WI38 (cell line): ENCODE data around the gene CREBBP.

ENCODE experiments used
- H3K4me3 ChIP-seq: 2 replicates; pipeline ENCODE4 v1.5.1; 2011; ENCODE audit warnings: low read depth, mild to moderate bottlenecking, control low read depth, low read length
- TF ChIP-seq, protein P1 (sequence below): IDR thresholded peaks from 2 replicates; pipeline ENCODE4 v1.5.1; 2012; ENCODE audit warnings: low read depth, mild to moderate bottlenecking, control low read depth, low read length

The CREBBP gene

DNA sequence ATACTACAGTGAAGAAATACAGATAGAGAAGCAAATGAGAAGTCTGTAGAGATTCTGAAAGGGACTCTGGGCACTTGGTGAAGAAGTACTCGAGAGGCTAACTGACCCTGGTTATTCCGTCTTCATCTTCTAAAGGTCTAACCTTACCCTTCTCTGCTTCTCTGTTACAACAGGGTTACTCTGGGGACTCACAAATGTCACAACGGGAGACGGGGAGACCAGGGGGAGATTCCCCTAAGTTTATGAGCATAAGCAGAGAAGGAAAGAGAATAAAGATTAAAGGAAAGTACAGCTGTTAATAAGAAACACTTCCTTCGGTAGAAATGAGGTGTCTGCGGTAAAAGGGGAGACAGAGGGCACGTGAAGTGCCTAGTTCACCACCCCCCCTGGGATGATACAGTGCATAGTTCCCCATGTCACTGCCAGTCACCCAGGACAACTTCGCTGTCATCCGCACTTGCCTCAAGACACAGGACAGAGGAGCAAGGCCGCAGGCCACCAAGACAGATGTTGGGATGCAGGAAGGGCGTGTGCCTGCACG lies 88.0 kb downstream of the CREBBP start:
- no peak overlapping the region for H3K4me3 ChIP-seq
- TF ChIP-seq, protein P1, sequence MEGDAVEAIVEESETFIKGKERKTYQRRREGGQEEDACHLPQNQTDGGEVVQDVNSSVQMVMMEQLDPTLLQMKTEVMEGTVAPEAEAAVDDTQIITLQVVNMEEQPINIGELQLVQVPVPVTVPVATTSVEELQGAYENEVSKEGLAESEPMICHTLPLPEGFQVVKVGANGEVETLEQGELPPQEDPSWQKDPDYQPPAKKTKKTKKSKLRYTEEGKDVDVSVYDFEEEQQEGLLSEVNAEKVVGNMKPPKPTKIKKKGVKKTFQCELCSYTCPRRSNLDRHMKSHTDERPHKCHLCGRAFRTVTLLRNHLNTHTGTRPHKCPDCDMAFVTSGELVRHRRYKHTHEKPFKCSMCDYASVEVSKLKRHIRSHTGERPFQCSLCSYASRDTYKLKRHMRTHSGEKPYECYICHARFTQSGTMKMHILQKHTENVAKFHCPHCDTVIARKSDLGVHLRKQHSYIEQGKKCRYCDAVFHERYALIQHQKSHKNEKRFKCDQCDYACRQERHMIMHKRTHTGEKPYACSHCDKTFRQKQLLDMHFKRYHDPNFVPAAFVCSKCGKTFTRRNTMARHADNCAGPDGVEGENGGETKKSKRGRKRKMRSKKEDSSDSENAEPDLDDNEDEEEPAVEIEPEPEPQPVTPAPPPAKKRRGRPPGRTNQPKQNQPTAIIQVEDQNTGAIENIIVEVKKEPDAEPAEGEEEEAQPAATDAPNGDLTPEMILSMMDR, result no peak

DNA sequence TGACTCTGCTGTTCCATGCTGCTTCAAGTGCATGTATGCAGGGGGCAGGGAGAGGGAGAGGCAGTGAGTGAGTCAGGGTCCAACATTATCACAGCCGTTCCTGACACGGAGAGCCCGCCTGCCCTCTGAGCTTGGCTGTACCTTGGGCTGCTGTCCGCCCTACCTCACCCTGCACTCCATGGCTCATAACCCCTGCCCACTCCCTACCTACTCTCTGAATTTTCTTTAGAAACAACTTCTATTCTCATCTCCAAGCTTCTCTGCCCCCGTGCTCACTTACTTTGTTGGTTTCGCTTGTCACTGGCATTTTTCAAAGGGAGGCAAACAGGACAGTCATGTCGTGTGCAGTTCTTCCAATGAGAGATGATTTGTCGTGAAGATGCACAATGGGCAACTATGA lies 88.8 kb downstream of the CREBBP start:
- TF ChIP-seq, protein P1, result no peak
- no peak overlapping the region for H3K4me3 ChIP-seq

DNA sequence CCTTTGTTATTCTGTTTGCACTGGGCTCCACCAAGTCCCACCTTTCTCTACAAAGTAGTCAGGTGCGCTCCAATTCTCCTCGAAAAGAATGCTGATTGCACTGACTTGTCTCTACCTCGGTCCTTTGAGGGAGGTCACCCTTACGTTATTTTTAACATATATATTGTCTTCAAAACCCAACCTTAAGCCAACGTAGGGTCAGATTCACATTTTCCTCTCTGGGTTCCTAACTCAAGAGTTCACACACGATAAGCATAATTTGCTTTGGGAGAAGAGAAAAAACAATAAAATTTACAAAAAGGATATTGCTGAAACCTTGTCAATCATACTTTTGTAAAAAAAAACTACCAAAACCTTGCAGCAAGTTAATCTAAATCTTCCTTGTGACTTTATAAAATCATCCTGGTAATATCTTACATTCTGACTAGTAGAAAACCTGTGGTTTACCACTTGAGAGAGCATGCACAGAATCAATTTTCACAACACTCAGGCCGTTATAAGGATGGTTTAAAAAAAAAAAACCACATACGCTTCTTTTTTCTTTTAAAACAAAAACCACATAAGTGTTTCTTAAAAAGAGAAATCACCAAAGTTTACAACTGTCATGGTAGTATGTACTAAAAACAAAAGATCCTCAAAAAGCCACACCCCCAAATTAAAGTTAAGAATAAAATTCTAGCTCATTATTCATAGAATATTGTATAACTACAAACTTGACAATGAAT lies 91.0 kb downstream of the CREBBP start:
- TF ChIP-seq, protein P1, result no peak

DNA sequence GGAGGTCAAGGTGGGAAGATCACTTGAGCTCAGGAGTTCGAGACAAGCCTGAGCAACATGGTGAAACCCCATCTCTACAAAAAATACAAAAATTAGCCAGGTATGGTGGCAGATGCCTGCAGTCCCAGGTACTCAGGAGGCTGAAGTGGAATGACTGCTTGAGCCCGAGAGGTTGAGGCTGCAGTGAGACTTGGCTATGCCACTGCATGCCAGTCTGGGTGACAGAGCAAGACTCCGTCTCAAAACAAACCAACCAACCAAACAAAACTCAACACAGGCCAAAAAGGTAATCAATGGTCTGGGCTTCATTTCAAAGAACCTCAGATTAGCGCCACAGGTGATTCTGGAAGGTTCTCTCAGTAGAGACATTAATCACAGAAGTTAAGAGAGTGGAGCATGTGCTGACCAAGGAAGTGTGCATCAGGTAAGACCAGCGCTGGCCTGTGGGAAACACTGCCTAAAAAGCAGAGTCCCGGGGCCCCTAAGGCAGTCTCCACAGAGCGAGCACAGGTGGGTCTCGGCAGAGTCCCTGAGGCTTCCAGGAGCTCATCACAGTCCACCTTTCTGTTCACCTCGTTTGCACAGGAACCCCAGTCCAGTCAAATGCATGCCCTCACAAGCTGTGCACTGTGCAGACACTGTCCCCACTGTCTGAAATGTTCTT lies 91.7 kb downstream of the CREBBP start:
- H3K4me3 ChIP-seq, result no peak overlapping the region
- TF ChIP-seq, protein P1, result no peak

More for the DNA sequence above, 91.0 kb downstream of the CREBBP start:
- H3K4me3 ChIP-seq, result no peak overlapping the region

DNA sequence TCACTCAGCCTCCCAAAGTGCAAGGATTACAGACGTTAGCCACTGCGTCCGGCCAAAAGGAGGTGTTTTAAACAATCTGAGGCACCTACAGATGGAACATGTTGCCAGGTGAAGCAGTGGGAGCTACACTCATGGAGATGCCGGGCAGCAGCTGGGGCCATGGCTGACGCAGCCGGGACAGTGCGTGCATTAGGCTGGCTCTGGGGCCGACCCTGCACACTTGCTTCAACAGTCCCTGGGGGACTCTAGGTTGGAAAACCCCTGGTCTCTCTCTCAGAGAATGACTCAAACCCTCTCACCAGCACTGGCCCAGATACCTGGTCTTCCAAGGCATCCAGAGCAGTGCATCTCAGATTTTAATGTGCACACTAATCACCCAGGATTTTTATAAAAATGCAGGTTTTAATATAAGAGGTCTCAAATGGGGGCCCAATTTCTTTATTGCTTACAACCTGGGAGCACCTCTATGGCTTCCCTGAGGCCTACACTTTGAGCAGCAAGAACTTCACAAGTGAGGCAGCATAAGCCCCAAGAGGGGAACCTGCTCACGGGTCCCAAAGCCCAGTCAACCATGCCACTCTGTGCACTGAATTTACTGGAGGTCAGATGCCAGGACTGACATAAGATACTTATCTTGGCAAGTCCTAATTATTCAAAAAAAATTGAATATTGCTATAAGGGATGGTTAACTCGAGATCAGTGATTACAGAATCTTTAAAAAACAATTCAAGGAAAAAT lies 92.4 kb downstream of the CREBBP start:
- TF ChIP-seq, protein P1, result no peak
- no peak overlapping the region for H3K4me3 ChIP-seq

DNA sequence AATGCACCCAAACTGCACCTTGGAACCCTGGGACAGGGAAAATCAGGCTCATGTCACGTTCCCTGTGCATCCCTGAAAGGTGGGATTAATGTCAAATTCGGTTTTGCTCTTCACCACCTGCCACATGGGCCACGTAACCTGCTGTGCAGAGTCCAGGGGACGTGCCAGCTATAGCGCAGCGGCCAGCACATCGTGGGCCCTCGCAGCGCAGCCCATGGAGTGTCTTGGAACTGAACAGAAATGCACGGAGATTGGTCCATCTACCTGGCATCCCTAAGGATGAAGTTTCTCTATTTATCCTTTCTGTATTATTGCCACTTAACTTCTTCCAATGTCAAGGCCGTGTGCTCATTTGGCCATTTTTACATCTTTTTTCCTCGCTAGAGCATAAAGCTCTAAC lies 95.1 kb downstream of the CREBBP start:
- H3K4me3 ChIP-seq, result no peak overlapping the region
- TF ChIP-seq, protein P1, result no peak
